ENCODE measurements around the gene CLEC4C. TPM values are rescaled to one million over a fixed set of nuclear protein-coding genes. Genes with fewer than 3 reads are reported as not detected.
"Not testable (repeated sequence)": the region's sequence is repeated elsewhere in the genome, so short reads cannot be mapped to it uniquely, and the experiment has no call there.

Gene CLEC4C
- total RNA-seq, 2 experiments from 2014 or later: 0.39 TPM; not detected in 1

GRCh38 chr12:7788294-7788660 is 41.1 kb upstream of the CLEC4C start:
- H3K27me3 Mint-ChIP-seq: peaks cover 31% of the 10 kb centered on the region
- CTCF ChIA-PET: no interaction called here
- no peak overlapping the region for H3K27ac Mint-ChIP-seq
- no peak for DNase-seq
- TF ChIP-seq, protein P1, sequence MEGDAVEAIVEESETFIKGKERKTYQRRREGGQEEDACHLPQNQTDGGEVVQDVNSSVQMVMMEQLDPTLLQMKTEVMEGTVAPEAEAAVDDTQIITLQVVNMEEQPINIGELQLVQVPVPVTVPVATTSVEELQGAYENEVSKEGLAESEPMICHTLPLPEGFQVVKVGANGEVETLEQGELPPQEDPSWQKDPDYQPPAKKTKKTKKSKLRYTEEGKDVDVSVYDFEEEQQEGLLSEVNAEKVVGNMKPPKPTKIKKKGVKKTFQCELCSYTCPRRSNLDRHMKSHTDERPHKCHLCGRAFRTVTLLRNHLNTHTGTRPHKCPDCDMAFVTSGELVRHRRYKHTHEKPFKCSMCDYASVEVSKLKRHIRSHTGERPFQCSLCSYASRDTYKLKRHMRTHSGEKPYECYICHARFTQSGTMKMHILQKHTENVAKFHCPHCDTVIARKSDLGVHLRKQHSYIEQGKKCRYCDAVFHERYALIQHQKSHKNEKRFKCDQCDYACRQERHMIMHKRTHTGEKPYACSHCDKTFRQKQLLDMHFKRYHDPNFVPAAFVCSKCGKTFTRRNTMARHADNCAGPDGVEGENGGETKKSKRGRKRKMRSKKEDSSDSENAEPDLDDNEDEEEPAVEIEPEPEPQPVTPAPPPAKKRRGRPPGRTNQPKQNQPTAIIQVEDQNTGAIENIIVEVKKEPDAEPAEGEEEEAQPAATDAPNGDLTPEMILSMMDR (IDR thresholded peaks at IDR 0.05): no peak
- POLR2A ChIA-PET: no interaction called here
- H3K4me3 ChIP-seq (ENCODE audit: low read length): no peak overlapping the region
- no peak overlapping the region for H3K4me3 Mint-ChIP-seq
- peaks cover 0 to 2% of the 10 kb centered on the region in 2 experiments for H3K27me3 ChIP-seq (ENCODE audit: control insufficient read depth in 1 of 2, insufficient read depth in 2 of 2, low read length in 2 of 2)
- H3K9me3 Mint-ChIP-seq: no peaks in the 10 kb centered on the region
- intact Hi-C loops (cut with DNase I, micrococcal nuclease): no loop called here
- H3K9me3 ChIP-seq (ENCODE audit: control insufficient read depth in 1 of 2, insufficient read depth in 1 of 2, low read length in 2 of 2): no peaks in the 10 kb centered on the region
- H3K36me3 Mint-ChIP-seq (ENCODE audit: low read depth): no peaks in the 10 kb centered on the region
- no peaks in the 10 kb centered on the region for H3K4me1 ChIP-seq (ENCODE audit: insufficient read depth, low read length)
- no peak for ATAC-seq (ENCODE audit: poor library complexity)
- H3K4me1 Mint-ChIP-seq (ENCODE audit: low read depth): no peaks in the 10 kb centered on the region
- H3K36me3 ChIP-seq (ENCODE audit: insufficient read depth, low read length): no peaks in the 10 kb centered on the region
- H3K27ac ChIP-seq (ENCODE audit: low read depth in 1 of 2, low read length in 2 of 2): no peak overlapping the region

DNA sequence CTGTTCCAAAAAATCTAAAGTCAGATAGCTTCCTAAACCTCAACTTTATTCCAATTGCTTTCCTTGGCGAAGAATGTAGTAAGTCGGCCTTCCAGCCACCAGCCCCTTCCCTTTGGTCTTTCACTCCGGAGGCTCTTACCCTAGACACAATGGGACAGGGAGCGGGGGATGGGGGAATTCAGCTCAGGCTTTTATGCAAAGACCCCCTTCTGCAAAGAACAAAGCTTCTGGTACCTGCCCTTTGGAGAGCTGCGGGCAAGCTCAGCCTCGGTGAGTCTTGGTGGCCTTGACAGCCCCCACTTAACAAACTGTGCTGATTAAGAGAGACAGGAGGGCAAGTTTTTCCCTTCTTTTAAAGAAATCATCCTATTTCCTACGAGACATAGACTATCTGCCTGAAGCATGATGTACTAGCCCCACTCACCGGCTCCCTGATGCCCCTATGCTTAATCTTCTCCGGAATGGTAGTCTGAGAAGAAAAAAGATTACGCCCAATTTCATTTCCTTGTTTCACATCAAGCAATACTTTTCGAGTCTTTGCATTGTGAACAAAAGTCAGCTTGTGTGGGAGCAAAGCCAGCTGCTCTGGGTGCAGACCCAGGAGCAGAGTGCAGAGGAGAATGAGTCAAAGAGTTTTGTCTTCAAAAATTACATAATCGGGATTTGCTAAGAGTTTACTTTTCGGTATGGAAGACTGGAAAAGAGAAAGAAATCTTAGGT is 40.6 kb upstream of the CLEC4C start:
- H3K9me3 Mint-ChIP-seq: no peaks in the 10 kb centered on the region
- H3K27ac Mint-ChIP-seq: no peak overlapping the region
- DNase-seq (no peak), ATAC-seq (ENCODE audit: poor library complexity) (no peak)
- ChIA-PET CTCF (no interaction called here), POLR2A (no interaction called here)
- H3K4me3 ChIP-seq (ENCODE audit: low read length): no peak overlapping the region
- peaks cover 0 to 2% of the 10 kb centered on the region in 2 experiments for H3K27me3 ChIP-seq (ENCODE audit: control insufficient read depth in 1 of 2, insufficient read depth in 2 of 2, low read length in 2 of 2)
- H3K9me3 ChIP-seq (ENCODE audit: control insufficient read depth in 1 of 2, insufficient read depth in 1 of 2, low read length in 2 of 2): no peaks in the 10 kb centered on the region
- TF ChIP-seq, protein P1 (IDR thresholded peaks at IDR 0.05): no peak
- no peaks in the 10 kb centered on the region for H3K4me1 Mint-ChIP-seq (ENCODE audit: low read depth)
- H3K36me3 ChIP-seq (ENCODE audit: insufficient read depth, low read length): no peaks in the 10 kb centered on the region
- no peak overlapping the region for H3K4me3 Mint-ChIP-seq
- H3K27ac ChIP-seq (ENCODE audit: low read depth in 1 of 2, low read length in 2 of 2): no peak overlapping the region
- intact Hi-C loops (cut with DNase I, micrococcal nuclease): no loop called here
- peaks cover 31% of the 10 kb centered on the region for H3K27me3 Mint-ChIP-seq
- H3K4me1 ChIP-seq (ENCODE audit: insufficient read depth, low read length): no peaks in the 10 kb centered on the region
- H3K36me3 Mint-ChIP-seq (ENCODE audit: low read depth): no peaks in the 10 kb centered on the region

DNA sequence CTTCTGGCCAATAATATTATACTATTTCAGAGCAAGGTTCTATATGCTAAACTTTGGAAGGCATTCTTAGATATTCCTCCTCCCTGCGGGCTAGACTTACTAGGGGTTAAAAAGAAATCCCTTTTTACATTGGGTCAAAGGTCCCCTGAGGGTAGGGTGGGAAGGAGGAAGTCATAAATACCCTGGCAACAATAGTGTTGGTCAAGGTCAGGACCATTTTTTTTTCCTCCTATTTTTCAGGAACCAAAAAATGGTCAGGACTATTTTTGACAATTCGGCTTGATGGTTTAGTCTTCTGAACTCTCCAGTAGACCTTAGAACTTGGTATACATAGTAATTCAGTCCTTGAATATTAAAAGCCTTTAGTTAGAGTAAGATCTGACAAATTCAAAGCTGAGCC is 37.5 kb upstream of the CLEC4C start:
- no peaks in the 10 kb centered on the region for H3K9me3 Mint-ChIP-seq
- H3K27me3 ChIP-seq (ENCODE audit: control insufficient read depth in 1 of 2, insufficient read depth in 2 of 2, low read length in 2 of 2): peaks cover 0 to 2% of the 10 kb centered on the region in 2 experiments
- POLR2A ChIA-PET: no interaction called here

GRCh38 chr12:7783433-7783832 is 36.3 kb upstream of the CLEC4C start:
- H3K9me3 Mint-ChIP-seq; H3K36me3 Mint-ChIP-seq (ENCODE audit: low read depth); POLR2A ChIA-PET; H3K9me3 ChIP-seq (ENCODE audit: control insufficient read depth in 1 of 2, insufficient read depth in 1 of 2, low read length in 2 of 2); CTCF ChIA-PET; H3K36me3 ChIP-seq (ENCODE audit: insufficient read depth, low read length); ATAC-seq (ENCODE audit: poor library complexity); H3K4me3 ChIP-seq (ENCODE audit: low read length); H3K4me1 Mint-ChIP-seq (ENCODE audit: low read depth); H3K27me3 ChIP-seq (ENCODE audit: control insufficient read depth in 1 of 2, insufficient read depth in 2 of 2, low read length in 2 of 2); intact Hi-C loops (cut with DNase I, micrococcal nuclease); H3K4me1 ChIP-seq (ENCODE audit: insufficient read depth, low read length); H3K27ac ChIP-seq (ENCODE audit: low read depth in 1 of 2, low read length in 2 of 2); H3K27ac Mint-ChIP-seq; H3K4me3 Mint-ChIP-seq; DNase-seq: not testable (repeated sequence)
- peaks cover 17% of the 10 kb centered on the region for H3K27me3 Mint-ChIP-seq

More for the DNA sequence above, 37.5 kb upstream of the CLEC4C start:
- ATAC-seq (ENCODE audit: poor library complexity) (no peak), DNase-seq (no peak)
- no peak overlapping the region for H3K4me3 ChIP-seq (ENCODE audit: low read length)
- no peak overlapping the region for H3K27ac ChIP-seq (ENCODE audit: low read depth in 1 of 2, low read length in 2 of 2)
- Mint-ChIP-seq H3K4me3 (no peak overlapping the region), H3K36me3 (ENCODE audit: low read depth) (no peaks in the 10 kb centered on the region), H3K27ac (no peak overlapping the region), H3K4me1 (ENCODE audit: low read depth) (no peaks in the 10 kb centered on the region), H3K27me3 (peaks cover 21% of the 10 kb centered on the region)
- no peaks in the 10 kb centered on the region for H3K9me3 ChIP-seq (ENCODE audit: control insufficient read depth in 1 of 2, insufficient read depth in 1 of 2, low read length in 2 of 2)
- CTCF ChIA-PET: no interaction called here
- intact Hi-C loops (cut with DNase I, micrococcal nuclease): no loop called here
- no peaks in the 10 kb centered on the region for H3K36me3 ChIP-seq (ENCODE audit: insufficient read depth, low read length)
- TF ChIP-seq, protein P1 (IDR thresholded peaks at IDR 0.05): no peak
- no peaks in the 10 kb centered on the region for H3K4me1 ChIP-seq (ENCODE audit: insufficient read depth, low read length)

Measured in CD4-positive, alpha-beta T cell (primary cell).